Measurements from ENCODE around the gene AKNA. TPM values are rescaled to one million over a fixed set of nuclear protein-coding genes. Genes with fewer than 3 reads are reported as not detected.

AKNA gene, protein sequence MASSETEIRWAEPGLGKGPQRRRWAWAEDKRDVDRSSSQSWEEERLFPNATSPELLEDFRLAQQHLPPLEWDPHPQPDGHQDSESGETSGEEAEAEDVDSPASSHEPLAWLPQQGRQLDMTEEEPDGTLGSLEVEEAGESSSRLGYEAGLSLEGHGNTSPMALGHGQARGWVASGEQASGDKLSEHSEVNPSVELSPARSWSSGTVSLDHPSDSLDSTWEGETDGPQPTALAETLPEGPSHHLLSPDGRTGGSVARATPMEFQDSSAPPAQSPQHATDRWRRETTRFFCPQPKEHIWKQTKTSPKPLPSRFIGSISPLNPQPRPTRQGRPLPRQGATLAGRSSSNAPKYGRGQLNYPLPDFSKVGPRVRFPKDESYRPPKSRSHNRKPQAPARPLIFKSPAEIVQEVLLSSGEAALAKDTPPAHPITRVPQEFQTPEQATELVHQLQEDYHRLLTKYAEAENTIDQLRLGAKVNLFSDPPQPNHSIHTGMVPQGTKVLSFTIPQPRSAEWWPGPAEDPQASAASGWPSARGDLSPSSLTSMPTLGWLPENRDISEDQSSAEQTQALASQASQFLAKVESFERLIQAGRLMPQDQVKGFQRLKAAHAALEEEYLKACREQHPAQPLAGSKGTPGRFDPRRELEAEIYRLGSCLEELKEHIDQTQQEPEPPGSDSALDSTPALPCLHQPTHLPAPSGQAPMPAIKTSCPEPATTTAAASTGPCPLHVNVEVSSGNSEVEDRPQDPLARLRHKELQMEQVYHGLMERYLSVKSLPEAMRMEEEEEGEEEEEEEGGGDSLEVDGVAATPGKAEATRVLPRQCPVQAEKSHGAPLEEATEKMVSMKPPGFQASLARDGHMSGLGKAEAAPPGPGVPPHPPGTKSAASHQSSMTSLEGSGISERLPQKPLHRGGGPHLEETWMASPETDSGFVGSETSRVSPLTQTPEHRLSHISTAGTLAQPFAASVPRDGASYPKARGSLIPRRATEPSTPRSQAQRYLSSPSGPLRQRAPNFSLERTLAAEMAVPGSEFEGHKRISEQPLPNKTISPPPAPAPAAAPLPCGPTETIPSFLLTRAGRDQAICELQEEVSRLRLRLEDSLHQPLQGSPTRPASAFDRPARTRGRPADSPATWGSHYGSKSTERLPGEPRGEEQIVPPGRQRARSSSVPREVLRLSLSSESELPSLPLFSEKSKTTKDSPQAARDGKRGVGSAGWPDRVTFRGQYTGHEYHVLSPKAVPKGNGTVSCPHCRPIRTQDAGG (N-terminal part only)
- 291 and 297 TPM in 2 replicates for total RNA-seq

DNA sequence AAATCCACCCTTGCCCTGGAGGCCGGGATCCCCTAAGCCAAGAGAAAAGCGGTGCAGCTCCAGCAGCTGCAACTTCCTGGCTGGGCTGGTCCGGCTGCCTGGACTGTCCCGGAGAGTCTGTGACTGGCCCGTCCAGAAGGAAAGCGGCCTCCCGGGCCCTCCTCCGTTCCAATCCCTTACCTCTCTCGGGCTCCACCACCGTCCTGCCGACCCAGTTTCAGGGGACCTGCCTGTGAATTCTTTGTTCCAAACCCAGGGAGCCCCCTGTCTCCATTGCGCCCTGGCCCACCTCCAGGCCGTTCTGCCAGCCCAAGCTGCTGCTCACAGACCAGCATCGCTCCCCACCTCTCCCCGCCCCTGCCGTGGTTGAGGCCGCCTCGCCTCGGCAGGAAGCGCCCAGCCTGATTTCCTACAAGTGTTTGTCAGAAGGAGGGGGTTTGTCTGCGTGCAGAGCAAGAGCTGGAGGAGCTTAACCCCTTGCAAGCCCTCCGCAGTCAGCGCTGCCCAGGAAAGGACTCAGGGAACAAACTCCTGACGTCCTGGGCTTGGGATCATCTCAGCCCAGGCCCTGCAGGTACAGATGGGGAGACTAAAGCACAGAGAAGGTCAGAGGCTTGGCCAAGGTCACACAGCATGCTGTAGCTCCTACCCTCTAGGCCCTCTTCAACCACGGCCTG is at the start of gene AKNA:
AKNA (minus strand) TSS at position 303 of the 677 bp plus-strand sequence. CDS start 6,649 bp downstream, outside the sequence.
- intact Hi-C loops (cut with micrococcal nuclease) = loop anchor here (1.0 to 10.0 kb wide), 7 partner anchors 10 to 1163 kb away; partner anchors contain the start of genes ATP6V1G1, FKBP15, SLC31A1 and TMEM268

DNA sequence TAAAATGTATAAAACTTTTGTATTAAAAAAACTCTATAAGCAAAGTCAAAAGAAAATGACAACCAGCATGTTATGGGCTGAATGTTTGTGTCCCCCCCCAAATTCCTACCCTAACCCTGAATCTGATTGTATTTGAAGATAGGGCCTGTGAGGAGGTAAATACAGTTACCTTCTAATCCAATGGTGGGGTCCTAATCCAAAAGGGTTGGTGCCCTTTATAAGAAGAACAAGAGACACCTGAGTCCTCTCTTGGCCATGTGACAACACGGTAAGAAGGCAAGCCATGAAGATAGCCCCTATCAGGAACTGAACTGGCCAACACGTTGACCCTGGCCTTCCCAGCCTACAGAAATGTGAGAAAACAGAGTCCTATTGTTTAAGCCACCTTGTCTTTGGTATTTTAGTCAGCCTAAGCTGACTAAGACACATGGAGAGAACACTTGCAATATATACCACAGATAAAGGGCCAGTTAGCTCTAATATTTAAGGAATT is 49.7 kb upstream of the AKNA start:
- intact Hi-C loops (cut with micrococcal nuclease) = no loop called here

DNA sequence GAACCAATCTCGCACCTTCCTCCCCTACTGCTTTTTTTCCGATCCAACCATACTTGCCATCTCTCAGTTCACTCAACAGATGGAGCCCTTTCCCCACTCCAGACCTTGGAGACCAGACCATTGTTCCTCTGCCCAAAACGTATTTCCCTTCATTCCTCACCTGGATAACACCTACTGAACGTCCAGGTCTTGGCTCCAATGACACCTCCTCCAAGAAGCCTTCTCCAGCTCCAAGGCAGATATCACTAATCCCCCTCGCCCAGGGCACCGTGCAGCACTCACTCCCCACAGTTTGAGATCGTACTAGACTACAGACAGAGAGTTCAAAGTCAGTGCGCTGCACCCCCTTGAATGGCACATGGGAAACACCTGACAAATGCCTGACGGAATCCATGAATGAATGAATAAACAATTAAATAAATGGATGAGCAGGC is 47.1 kb upstream of the AKNA start:
- intact Hi-C loops (cut with micrococcal nuclease) = loop anchor here (1.0 kb wide), 1 partner anchor 218 kb away; no protein-coding TSS in a partner anchor

DNA sequence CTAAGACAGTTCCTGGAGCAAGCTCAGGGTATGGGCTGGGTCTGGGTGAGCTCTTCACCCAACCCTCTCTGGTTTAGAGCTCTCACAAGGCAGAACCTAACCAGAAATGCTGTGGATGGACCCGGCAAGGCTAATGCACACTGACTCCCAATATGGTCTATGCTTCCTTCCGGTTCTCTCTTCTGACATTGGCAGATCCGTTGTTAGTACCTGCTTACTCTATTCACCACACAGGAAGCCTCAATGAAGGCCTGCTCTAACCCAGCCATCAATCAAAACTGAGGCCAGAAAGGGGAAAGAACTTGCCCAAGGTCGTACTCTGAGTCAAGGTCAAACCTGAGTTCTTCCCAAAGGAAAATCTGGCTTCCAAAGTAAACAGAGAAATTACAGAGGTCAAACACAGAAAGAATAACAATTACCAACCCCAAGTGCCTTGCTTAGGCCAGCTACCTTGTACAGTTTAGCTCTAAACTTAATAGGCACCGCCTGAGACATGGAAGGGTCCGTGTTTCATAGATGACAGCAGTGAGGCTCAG is 46.0 kb upstream of the AKNA start:
- intact Hi-C loops (cut with micrococcal nuclease) = loop anchor here (1.0 kb wide), 1 partner anchor 220 kb away; no protein-coding TSS in a partner anchor

DNA sequence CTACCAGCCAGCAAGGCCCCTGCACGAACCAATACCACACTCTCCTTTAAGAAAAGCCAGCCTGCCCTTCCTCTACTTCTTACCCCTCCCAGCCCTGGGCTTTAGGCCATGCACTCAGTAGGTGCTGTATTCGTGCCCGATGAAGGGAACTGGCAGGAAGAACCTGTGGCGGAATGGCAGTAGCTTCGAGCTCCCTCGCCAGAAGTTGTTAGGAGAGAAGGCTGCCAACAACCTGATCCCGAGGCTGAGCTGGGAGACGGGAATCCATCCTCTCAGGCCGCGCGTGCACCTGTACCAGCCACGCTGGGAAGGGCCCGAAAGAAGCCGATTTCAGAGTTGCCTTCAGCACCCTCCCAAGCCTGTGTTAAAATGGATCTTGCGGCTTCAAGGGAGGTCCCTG is 45.3 kb upstream of the AKNA start:
- intact Hi-C loops (cut with micrococcal nuclease) = no loop called here

DNA sequence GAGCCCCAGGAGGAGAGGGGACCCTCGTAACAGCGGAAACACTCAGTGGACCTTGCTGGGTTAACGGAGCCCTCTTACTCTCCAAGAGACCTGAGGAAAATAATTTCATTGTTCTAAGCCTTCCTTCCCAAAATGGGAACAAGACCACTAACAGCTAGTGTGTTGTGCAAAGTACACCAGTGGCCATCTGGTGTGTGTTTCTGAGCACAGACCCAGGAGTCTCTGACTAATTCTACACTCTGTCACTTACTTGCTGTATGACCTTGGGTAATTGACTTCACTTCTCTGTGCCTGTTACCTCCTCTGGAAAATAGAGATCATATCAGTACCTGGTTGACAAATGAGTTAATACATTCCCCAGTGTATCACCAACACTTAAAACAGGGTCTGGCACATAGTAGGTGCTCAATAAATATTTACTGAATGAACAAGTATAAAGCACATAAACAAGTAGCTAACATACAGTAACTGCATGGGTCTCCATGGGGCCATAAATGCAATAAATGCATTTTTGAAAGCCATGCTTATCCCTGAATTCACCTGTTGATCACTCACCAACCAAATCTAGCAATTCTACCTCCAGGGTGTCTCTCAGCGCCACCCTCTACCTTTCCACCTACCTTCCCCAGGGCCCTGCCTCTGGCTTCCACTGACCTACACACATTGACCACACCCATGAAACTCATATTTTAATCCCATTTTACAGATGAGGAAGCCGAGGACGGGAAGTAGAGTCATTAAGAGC is 44.7 kb upstream of the AKNA start:
- intact Hi-C loops (cut with micrococcal nuclease) = no loop called here

DNA sequence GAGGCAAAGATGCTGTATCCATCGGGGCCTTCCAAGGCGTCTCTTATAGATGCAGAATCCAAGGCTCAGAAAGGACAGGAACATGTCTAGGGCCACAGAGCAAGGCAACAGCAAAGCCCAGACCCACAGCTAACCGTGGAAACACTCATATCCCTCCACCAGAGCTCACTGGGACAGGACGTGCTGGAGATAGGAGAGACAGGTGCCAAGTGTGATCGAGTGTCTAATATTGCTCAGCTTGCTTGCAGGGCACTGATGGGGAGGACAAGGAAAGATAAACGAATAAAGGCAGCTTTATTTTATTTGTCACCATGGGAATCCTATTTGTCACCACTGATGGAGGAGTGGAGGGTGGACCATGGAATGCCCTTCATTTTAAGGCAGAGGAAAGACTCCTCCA is 44.0 kb upstream of the AKNA start:
- intact Hi-C loops (cut with micrococcal nuclease) = no loop called here

DNA sequence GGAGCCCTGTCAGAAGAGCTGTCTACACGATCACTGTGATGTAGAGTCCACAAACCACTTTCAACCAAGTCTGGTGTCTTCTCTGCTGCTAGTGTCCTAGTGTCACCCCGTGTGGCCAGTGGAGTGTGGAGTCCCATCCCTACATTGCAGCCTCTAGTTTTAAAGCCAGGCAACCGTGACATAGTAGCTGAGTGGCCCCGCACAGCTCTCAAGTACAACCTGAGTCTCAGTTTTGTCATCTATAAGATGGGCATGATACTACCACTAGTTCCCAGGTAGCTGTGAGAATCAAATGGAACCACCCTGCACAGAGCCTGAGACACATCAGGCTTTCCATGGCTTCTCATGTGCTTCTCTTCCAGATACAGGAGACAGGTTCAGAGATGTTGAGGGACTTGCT is 43.2 kb upstream of the AKNA start:
- intact Hi-C loops (cut with micrococcal nuclease) = no loop called here

DNA sequence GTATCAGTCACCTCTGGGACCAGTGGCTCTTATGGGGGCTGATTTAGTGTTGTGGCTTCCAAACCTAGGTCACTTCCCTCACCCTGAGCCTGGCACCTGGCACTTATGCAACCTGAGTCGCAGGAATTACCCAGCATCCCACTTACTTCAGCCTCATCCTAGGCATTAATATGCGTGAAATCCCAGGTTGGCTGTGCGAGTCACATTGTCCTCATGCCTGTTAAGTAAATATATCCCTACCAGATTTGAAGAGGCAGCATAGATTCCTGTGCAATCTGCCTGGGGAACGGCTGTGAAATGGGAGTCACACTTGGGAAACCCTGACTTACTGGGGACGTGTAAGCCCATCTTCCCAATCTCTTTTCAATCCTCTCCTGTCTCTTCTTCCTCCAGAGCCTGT is 42.7 kb upstream of the AKNA start:
- intact Hi-C loops (cut with micrococcal nuclease) = no loop called here

DNA sequence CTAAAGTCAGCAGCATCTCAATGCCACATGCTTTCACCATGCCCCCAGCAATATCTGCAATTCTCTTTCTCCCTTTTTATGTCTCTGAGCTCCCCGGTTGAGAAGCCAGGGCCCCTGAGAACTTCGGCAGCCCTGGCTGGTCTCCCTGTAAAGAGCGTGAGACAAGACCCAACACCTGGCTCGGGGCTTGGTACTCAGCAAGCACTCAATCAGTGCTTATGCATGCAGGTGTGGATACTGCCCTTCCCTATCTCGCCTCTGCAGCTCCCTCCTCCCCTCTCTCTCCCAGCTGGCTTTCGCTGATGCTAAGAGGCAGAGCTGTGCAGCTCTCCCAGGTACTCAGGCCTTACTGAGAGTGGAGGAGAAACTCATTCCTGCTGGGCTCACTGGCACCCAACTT is 41.7 kb upstream of the AKNA start:
- intact Hi-C loops (cut with micrococcal nuclease) = no loop called here

DNA sequence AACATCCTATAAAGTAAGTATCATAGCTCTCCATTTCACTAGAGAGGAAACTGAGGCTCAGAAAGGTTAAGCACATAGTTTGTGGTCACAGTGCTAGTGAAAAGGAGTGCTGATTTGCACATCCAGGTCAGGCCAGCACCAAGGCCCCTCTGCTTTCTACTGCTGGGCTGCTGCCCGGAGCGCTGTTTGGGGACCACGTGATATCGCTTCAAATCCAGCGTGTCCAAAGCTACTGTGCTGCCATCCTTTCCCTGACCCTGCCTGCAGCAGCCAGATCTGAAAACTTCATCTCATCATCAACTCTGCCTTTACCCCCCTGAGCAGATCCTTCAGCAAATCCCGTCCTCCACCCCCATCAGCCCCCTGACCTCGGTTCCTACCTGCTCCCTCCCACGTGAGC is 40.7 kb upstream of the AKNA start:
- intact Hi-C loops (cut with micrococcal nuclease) = no loop called here

DNA sequence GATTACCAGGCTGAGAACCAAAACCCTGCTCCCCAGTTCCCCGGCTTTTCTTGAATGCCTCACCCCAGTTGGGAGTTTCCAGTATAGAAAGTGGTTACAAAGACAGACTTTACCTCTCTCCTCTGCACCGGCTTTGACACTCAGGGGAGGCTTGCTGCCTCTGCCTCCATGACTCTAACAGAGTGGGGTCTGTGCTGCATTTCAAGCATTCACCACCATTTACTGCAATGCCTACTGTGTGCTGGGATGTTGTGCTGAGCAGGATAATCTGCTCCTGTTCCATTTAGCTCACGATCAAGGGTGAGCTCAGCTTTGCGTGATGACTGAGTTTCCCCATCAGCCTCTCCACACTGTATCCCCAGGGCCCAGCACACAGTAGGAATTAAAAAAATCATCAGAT is 39.9 kb upstream of the AKNA start:
- intact Hi-C loops (cut with micrococcal nuclease) = no loop called here

DNA sequence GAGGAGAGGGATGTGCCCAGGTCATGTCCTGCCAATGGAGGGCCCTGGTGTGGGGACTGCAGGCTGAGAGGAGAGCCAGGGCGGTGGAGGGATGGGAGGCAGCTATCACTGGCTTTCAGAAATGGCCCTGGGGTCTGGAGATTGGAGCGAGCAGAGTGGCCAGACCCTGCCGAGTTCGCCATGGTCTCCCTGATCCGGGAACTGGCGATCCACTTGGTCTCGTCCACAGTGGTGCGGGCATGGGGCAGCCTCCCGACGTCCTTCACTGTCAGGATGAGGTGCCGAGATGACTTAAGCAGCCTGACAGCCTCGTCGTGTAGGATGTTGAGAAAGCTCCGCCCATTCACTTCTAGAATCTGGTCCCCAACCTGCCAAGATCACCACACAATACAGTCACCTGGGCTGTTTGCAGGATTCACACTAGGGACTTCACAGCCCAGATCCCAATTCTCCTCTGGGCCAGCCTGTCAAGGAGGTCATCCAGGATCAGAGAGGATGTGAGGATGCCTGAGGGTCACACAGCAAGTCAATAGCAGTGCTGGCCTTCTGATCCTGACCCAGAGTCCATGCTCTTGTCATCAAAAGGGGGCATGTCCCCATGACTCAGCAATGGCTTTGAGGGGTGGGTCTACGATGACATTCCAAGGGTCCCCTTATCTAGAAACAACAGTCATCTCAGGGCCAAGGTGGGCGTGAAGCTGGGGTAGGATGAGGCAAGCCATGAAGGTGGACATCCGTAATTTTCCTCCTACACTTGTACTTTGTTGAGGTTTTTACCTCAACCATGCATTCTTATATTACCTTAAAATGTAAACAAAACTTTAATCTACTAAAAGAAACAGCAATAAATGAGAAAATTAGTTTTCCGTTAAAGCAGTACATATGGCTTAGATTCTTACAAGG is 38.5 kb upstream of the AKNA start:
- intact Hi-C loops (cut with micrococcal nuclease) = no loop called here

DNA sequence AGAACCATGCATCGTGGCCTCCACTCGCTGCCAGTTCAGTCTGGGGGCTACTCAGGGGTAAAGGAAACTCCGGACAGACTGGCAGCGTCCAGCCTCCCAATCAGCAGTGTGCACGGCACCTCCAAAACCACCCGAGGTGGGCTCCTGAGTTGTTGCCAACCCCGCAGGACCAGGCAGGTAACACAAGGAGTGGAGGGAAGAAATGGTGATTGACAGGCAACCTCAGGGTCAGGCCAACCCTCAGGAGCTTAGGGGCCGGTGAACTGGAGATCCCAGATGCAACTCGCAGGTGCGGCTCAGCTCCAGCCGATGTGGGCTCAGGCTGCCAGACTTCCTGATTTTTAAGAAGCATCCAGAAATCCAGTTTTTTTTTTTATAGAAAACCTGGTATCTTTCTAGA is 37.3 kb upstream of the AKNA start:
- intact Hi-C loops (cut with micrococcal nuclease) = no loop called here

DNA sequence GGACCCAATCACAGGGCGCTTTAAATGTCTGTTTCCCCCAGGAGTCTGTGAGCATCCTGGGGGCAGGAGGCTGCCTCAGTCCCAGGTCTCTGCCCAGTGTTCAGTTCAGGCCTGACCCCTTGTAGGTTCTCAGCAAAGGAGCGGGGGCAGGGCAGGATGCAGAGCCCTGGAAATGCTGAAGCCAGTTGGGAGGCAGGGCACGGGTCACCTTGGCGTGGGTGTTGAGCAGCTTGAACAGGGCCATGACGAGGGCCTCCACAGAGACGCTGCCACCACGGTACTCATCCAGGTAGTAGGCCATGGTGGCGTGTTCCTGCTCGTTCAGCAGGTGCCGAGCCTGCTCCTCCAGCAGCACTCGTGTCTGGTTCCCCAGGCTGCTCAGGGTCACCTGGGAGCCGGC is 36.3 kb upstream of the AKNA start:
- intact Hi-C loops (cut with micrococcal nuclease) = no loop called here

DNA sequence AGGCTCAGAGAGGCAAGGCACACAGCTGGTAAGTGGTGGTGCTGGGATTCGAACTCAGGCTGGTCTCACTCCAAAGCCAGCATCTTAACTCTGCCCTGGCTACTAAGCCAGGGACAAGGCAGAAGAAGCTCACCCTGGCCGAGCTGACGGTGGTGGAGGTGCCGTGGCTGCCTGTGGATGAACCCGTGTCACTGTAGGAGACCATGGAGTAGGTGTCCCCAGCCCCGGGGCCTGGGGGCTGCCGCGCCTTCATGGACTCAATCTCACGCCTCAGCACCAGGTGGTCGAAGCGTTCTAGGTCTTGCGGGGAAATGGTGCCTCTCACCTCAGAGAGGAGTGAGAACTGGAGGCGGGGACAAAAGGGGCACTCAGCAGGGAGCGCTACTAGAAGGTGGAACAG is 35.4 kb upstream of the AKNA start:
- intact Hi-C loops (cut with micrococcal nuclease) = no loop called here

DNA sequence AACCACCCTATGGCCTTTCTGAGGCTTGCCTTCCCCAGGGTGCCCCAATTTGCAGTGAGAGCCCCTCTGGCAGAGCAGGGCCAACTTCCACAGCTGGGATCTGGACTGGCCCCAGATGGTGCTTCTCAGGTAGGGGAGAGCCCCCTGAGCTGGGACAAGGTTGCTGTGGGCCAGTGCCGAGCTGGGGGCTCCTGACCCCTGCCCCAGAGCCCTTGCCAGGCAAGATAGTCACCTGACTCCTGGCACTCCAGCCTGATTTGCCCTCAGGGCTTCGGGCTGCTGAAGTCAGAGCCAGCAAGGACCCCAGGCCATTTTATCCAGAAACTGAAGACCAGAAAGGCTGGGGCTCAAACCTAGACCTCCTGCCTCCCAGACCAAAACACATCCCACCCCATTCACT is 33.4 kb upstream of the AKNA start:
- intact Hi-C loops (cut with micrococcal nuclease) = no loop called here

DNA sequence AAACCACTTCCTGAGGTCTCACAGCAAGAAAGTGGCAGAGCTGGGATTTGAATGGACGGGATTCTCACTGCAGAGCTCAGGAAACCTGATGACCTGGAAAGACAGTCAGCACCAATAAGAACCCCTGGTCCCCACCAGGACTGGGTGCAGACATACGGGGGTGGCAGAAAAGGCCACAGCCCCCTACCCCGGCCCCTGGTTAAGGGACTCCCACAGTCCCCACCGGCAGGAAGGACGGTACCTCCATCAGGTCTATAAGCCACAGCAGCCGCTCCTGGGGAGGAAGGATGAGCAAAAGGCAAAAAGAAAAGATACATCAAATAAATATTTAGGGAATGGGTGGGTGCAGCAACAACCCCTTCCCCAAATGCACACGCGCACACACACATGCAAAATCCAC is 32.0 kb upstream of the AKNA start:
- intact Hi-C loops (cut with micrococcal nuclease) = no loop called here

DNA sequence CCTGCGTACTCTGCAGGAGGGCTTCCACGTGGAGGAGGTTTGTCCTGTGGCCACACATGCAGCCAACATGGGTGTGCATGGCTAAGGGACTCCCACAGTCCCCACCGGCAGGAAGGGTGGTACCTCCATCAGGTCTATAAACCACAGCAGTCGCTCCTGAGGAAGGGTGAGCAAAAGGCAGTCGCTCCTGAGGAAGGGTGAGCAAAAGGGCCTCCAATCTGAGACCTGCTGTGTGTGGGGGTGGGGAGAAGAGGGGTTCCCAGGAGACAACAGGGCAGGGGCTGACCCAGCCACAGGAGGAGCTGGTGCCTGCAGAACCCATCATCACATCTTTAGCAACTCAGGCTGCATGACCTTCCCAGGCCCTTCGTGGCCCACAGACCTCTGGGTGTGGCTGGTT is 30.3 kb upstream of the AKNA start:
- intact Hi-C loops (cut with micrococcal nuclease) = no loop called here
